Endothelial cell of umbilical vein (primary cell): Measurements from ENCODE around the gene CUL3. TPM values are rescaled to one million over a fixed set of nuclear protein-coding genes. Genes with fewer than 3 reads are reported as not detected.

Experiments
- BruUV-seq: library from RNA; stranded (reverse); fragments of 400-500 nt; replicated peaks from 2 replicates; lab custom pipeline; 2021; lab: Mats Ljungman, UMichigan
- CTCF ChIA-PET: fragments of 300-600, 350-600 bp; sonication (Branson Sonifier 250); formaldehyde crosslinking; loops from one replicate; lab custom pipeline; 2021; ENCODE audit warnings: antibody characterized with exemption, inconsistent platforms; lab: Charles Lee
- POLR2A ChIA-PET: fragments of 300-600, 350-600 bp; sonication (Branson Sonifier 250); formaldehyde crosslinking; loops from one replicate; lab custom pipeline; 2021; ENCODE audit warnings: antibody characterized with exemption, inconsistent platforms; lab: Charles Lee
- DNase-seq: peaks from one replicate; pipeline ENCODE4 v3.0.0-alpha.2; 2011; ENCODE audit warnings: low read depth, low spot score
- FAIRE-seq: peaks from 2 replicates; lab custom pipeline; 2011; peaks lifted over from hg19 to GRCh38; lab: Jason Lieb, UNC
- H2AFZ ChIP-seq: 2 replicates; pipeline ENCODE4 v1.6.0; 2012; ENCODE audit warnings: low read depth, low read length, control low read depth, inconsistent platforms
- H3K27ac ChIP-seq: 2 replicates; pipeline ENCODE4 v1.5.1; 2011; ENCODE audit warnings: low read depth, mild to moderate bottlenecking, control low read depth, low read length, moderate library complexity; ENCODE audit not compliant: insufficient read depth
- H3K27me3 ChIP-seq, 2 experiments: 2 replicates each; pipeline versions ENCODE4 v1.6.0 to v1.6.1; 2011; ENCODE audit warnings: low read length in 2 of 2, mixed read lengths in 1 of 2; ENCODE audit not compliant: control insufficient read depth in 2 of 2, insufficient read depth in 2 of 2
- H3K36me3 ChIP-seq, 2 experiments: 2 replicates in 1 of 2; 3 replicates in 1 of 2; pipeline ENCODE4 v1.5.1; 2011; ENCODE audit warnings: low read length in 2 of 2, mild to moderate bottlenecking in 1 of 2, moderate library complexity in 1 of 2; ENCODE audit not compliant: control insufficient read depth in 2 of 2, insufficient read depth in 2 of 2; ENCODE audit errors: extremely low read depth in 1 of 2
- H3K4me1 ChIP-seq: 3 replicates; pipeline ENCODE4 v1.5.1; 2011; ENCODE audit warnings: mild to moderate bottlenecking, low read length; ENCODE audit not compliant: control insufficient read depth, insufficient read depth; ENCODE audit errors: extremely low read depth
- H3K4me2 ChIP-seq: 2 replicates; pipeline ENCODE4 v1.6.1; 2011; ENCODE audit warnings: low read length, control low read depth, mixed read lengths; ENCODE audit not compliant: insufficient read depth
- H3K4me3 ChIP-seq, 3 experiments: fragments of 200-600 bp in 1 of 3; sonication (generic), shearing (Covaris generic) in 1 of 3; replicated peaks in 1 of 3; 2 replicates each; pipeline ENCODE4 v1.5.1; 2011 to 2016; ENCODE audit warnings: control low read depth in 3 of 3, low read length in 3 of 3, mild to moderate bottlenecking in 2 of 3, inconsistent platforms in 1 of 3, low read depth in 1 of 3, moderate library complexity in 1 of 3; ENCODE audit not compliant: insufficient read depth in 1 of 3
- H3K79me2 ChIP-seq: 2 replicates; pipeline ENCODE4 v1.6.0; 2012; ENCODE audit warnings: low read length, inconsistent platforms; ENCODE audit not compliant: control insufficient read depth, insufficient read depth
- H3K9ac ChIP-seq: replicated peaks from 2 replicates; pipeline ENCODE3; 2011; ENCODE audit warnings: low read length, control low read depth; ENCODE audit not compliant: insufficient read depth; ENCODE audit errors: extremely low read depth
- H3K9me1 ChIP-seq: replicated peaks from 3 replicates; pipeline ENCODE4 v1.6.0; 2011; ENCODE audit warnings: mild to moderate bottlenecking, low read length; ENCODE audit not compliant: control insufficient read depth, insufficient read depth; ENCODE audit errors: extremely low read depth
- H3K9me3 ChIP-seq: replicated peaks from 2 replicates; pipeline ENCODE4 v1.5.1; 2012; ENCODE audit warnings: low read length, inconsistent platforms; ENCODE audit not compliant: control insufficient read depth, insufficient read depth
- H4K20me1 ChIP-seq: replicated peaks from 2 replicates; pipeline ENCODE3; 2011; ENCODE audit warnings: mild to moderate bottlenecking, low read length; ENCODE audit not compliant: control insufficient read depth, insufficient read depth; ENCODE audit errors: extremely low read depth
- EZH2 ChIP-seq: IDR thresholded peaks from 2 replicates; pipeline ENCODE4 v1.6.1; 2012; ENCODE audit warnings: borderline replicate concordance, low read depth, mild to moderate bottlenecking, moderate library complexity, low read length, inconsistent platforms; ENCODE audit not compliant: severe bottlenecking
- FOS ChIP-seq: IDR thresholded peaks from 2 replicates; pipeline ENCODE4 v1.6.1; 2011; ENCODE audit warnings: mild to moderate bottlenecking, low read length, moderate library complexity, borderline replicate concordance; ENCODE audit not compliant: insufficient read depth
- GATA2 ChIP-seq: IDR thresholded peaks from 2 replicates; pipeline ENCODE4 v1.7.0; 2011; ENCODE audit warnings: low read depth, mild to moderate bottlenecking, moderate library complexity, mixed read lengths, low read length; ENCODE audit not compliant: insufficient read length, insufficient read depth
- JUN ChIP-seq: IDR thresholded peaks from 2 replicates; pipeline ENCODE4 v1.6.1; 2011; ENCODE audit warnings: borderline replicate concordance, low read depth; ENCODE audit not compliant: insufficient read length, insufficient read depth
- MYC ChIP-seq: IDR thresholded peaks from one replicate; pipeline ENCODE4 v1.6.1; 2011; ENCODE audit warnings: mild to moderate bottlenecking, low read depth, low read length
- POLR2A ChIP-seq: IDR thresholded peaks from 2 replicates; pipeline ENCODE4 v1.6.1; 2012; ENCODE audit warnings: low read depth, mild to moderate bottlenecking, control low read depth, low read length
- dilution Hi-C: fragments of 300-500 bp; cut with MboI; formaldehyde crosslinking; loops from one replicate; pipeline ENCODE4 v1.15.0; 2019; ENCODE audit warnings: low sequenced_read_pairs; ENCODE audit not compliant: extremely low pct_ligation_motif_present
- intact Hi-C: fragments of 100-400 bp; cut with micrococcal nuclease; formaldehyde crosslinking; loops from one replicate; pipeline ENCODE4 v1.10.0; 2022
- polyA plus RNA-seq, 4 experiments: library from polyadenylated mRNA; depleted of rRNA in 3 of 4; stranded (reverse) in 3 of 4; unstranded in 1 of 4; fragments of >200 nt; gene quantifications; 2 replicates each; pipeline versions ENCODE4 v1.2.1 to v1.2.3, GENCODE V29; 2011 to 2012; ENCODE audit warnings: missing spikeins in 1 of 4
- total RNA-seq: library from RNA; stranded (reverse); gene quantifications from 2 replicates; pipeline ENCODE4 v1.2.3, GENCODE V29; 2021
- TF ChIP-seq, protein P1 (sequence below), 2 donors: IDR thresholded peaks; 1 replicate in 1 of 2; 2 replicates in 1 of 2; pipeline ENCODE4 v1.5.1; 2011; ENCODE audit warnings: low read length in 2 of 2, mild to moderate bottlenecking in 2 of 2, moderate library complexity in 2 of 2, control low read depth in 1 of 2, inconsistent platforms in 1 of 2, low read depth in 1 of 2; ENCODE audit not compliant: insufficient read depth in 1 of 2; ENCODE audit errors: extremely low read depth in 1 of 2
- TF ChIP-seq, protein P2 (sequence below): IDR thresholded peaks from 2 replicates; pipeline ENCODE4 v1.6.1; 2011; ENCODE audit not compliant: insufficient read depth, insufficient read length

The CUL3 gene
- total and polyA plus RNA-seq, 2 donors (not counting 3 experiments of a cell fraction or from before 2014, with no cell fraction given) = 22.7 to 82.3 TPM

GRCh38 chr2:224591220-224591619 lies 6.1 kb upstream of the CUL3 start:
- Histone ChIP-seq H4K20me1 (no peaks in the 10 kb centered on the region), H3K9me3 (no peaks in the 10 kb centered on the region), H3K9ac (no peak overlapping the region), H2AFZ (no peak overlapping the region), H3K27me3 (no peaks in the 10 kb centered on the region), H3K27ac (no peak overlapping the region), H3K4me1 (peaks cover 2% of the 10 kb centered on the region), H3K79me2 (no peaks in the 10 kb centered on the region), H3K4me2 (no peak overlapping the region), H3K9me1 (no peaks in the 10 kb centered on the region), H3K4me3 (no peak overlapping the region), H3K36me3 (no peaks in the 10 kb centered on the region)
- POLR2A ChIA-PET = no interaction called here
- FAIRE-seq (no peak), DNase-seq (no peak)
- no peak for TF ChIP-seq FOS
- no peak for TF ChIP-seq POLR2A
- TF ChIP-seq MYC = no peak
- TF ChIP-seq, protein P1, sequence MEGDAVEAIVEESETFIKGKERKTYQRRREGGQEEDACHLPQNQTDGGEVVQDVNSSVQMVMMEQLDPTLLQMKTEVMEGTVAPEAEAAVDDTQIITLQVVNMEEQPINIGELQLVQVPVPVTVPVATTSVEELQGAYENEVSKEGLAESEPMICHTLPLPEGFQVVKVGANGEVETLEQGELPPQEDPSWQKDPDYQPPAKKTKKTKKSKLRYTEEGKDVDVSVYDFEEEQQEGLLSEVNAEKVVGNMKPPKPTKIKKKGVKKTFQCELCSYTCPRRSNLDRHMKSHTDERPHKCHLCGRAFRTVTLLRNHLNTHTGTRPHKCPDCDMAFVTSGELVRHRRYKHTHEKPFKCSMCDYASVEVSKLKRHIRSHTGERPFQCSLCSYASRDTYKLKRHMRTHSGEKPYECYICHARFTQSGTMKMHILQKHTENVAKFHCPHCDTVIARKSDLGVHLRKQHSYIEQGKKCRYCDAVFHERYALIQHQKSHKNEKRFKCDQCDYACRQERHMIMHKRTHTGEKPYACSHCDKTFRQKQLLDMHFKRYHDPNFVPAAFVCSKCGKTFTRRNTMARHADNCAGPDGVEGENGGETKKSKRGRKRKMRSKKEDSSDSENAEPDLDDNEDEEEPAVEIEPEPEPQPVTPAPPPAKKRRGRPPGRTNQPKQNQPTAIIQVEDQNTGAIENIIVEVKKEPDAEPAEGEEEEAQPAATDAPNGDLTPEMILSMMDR (IDR thresholded peaks at IDR 0.05; ENCODE audit: extremely low read depth in 1 of 2, insufficient read depth in 1 of 2, low read depth in 1 of 2, low read length in 2 of 2) = no peak
- TF ChIP-seq EZH2 = no peak
- no peak for TF ChIP-seq JUN
- TF ChIP-seq, protein P2, sequence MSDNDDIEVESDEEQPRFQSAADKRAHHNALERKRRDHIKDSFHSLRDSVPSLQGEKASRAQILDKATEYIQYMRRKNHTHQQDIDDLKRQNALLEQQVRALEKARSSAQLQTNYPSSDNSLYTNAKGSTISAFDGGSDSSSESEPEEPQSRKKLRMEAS = no peak
- TF ChIP-seq GATA2 = no peak
- intact Hi-C loops (no loop called here), dilution Hi-C loops (no loop called here)
- CTCF ChIA-PET = interaction anchor here (1.2 kb wide), 1 partner anchor 54 kb away, joined by 3 read pairs; no protein-coding TSS in a partner anchor
- no TSS peak for BruUV-seq
